A673 (cell line): Measurements from ENCODE around the gene ARMH2. TPM values are rescaled to one million over a fixed set of nuclear protein-coding genes. Genes with fewer than 3 reads are reported as not detected.
"Not testable (repeated sequence)": the region's sequence is repeated elsewhere in the genome, so short reads cannot be mapped to it uniquely, and the experiment has no call there.

Experiments used
- BruUV-seq: library from RNA; stranded (reverse); fragments of 400-500 nt; replicated peaks from 2 replicates; lab custom pipeline; 2021; lab: Mats Ljungman, UMichigan
- CTCF ChIA-PET: fragments of 300-600 bp; sonication (Branson Sonifier 250); formaldehyde crosslinking; loops from one replicate; lab custom pipeline; 2022; ENCODE audit warnings: antibody characterized with exemption; lab: Charles Lee
- POLR2A ChIA-PET: fragments of 300-600 bp; sonication (Branson Sonifier 250); formaldehyde crosslinking; loops from one replicate; lab custom pipeline; 2022; ENCODE audit warnings: antibody characterized with exemption; ENCODE audit not compliant: low non-redundant PET; lab: Charles Lee
- DNase-seq: peaks from one replicate; pipeline ENCODE4 v3.0.0-alpha.2; 2015; ENCODE audit warnings: low spot score
- H3K27ac ChIP-seq: fragments of 200-600 bp; sonication (generic); 2 replicates; pipeline ENCODE4 v1.5.1; 2016; ENCODE audit warnings: mixed run types, low read depth, mild to moderate bottlenecking, mixed read lengths, antibody characterized with exemption, low read length; ENCODE audit not compliant: poor library complexity, severe bottlenecking
- H3K27me3 ChIP-seq: fragments of 200-600 bp; sonication (generic); replicated peaks from 2 replicates; pipeline ENCODE4 v1.6.1; 2017; ENCODE audit warnings: mixed run types, low read depth, mild to moderate bottlenecking, mixed read lengths, antibody characterized with exemption, low read length; ENCODE audit not compliant: insufficient read depth, poor library complexity
- H3K36me3 ChIP-seq: fragments of 200-600 bp; sonication (generic); 2 replicates; pipeline ENCODE4 v1.6.1; 2016; ENCODE audit warnings: mixed run types, mild to moderate bottlenecking, mixed read lengths, antibody characterized with exemption, low read length; ENCODE audit not compliant: insufficient read depth, poor library complexity, severe bottlenecking
- H3K4me1 ChIP-seq: fragments of 200-600 bp; sonication (generic); 2 replicates; pipeline ENCODE4 v1.6.1; 2017; ENCODE audit warnings: mixed run types, mild to moderate bottlenecking, mixed read lengths, antibody characterized with exemption, low read length; ENCODE audit not compliant: insufficient read depth, poor library complexity, severe bottlenecking
- H3K4me3 ChIP-seq: fragments of 200-600 bp; sonication (generic); 2 replicates; pipeline ENCODE4 v1.5.1; 2016; ENCODE audit warnings: low read depth, mixed run types, mild to moderate bottlenecking, mixed read lengths, low read length; ENCODE audit not compliant: poor library complexity, severe bottlenecking
- H3K9me3 ChIP-seq: fragments of 200-600 bp; sonication (generic); 2 replicates; pipeline ENCODE4 v1.6.1; 2016; ENCODE audit warnings: mixed run types, low read depth, mild to moderate bottlenecking, mixed read lengths, antibody characterized with exemption, low read length; ENCODE audit not compliant: poor library complexity, severe bottlenecking
- EZH2 ChIP-seq: fragments of 200-600 bp; sonication (generic); IDR thresholded peaks from 2 replicates; pipeline ENCODE4 v1.6.1; 2017; ENCODE audit warnings: borderline replicate concordance, low read depth, mild to moderate bottlenecking, mixed read lengths, antibody characterized with exemption, low read length; ENCODE audit not compliant: poor library complexity, severe bottlenecking
- intact Hi-C: fragments of 100-400 bp; cut with micrococcal nuclease; formaldehyde crosslinking; loops from one replicate; pipeline ENCODE4 v1.10.0; 2022; ENCODE audit not compliant: unreplicated experiment
- total RNA-seq: library from RNA; stranded (reverse); gene quantifications from 2 replicates; pipeline ENCODE4 v1.2.3, GENCODE V29; 2021
- TF ChIP-seq, protein P1 (sequence below): fragments of 300-800, 200-600 bp; sonication (generic); conservative IDR thresholded peaks from 2 replicates; pipeline ENCODE4 v1.5.1; 2017; ENCODE audit warnings: low read depth, mild to moderate bottlenecking, antibody characterized with exemption, low read length, moderate library complexity, mixed read lengths

The ARMH2 gene
- total RNA-seq, 1 experiment from 2014 or later, result not detected

DNA sequence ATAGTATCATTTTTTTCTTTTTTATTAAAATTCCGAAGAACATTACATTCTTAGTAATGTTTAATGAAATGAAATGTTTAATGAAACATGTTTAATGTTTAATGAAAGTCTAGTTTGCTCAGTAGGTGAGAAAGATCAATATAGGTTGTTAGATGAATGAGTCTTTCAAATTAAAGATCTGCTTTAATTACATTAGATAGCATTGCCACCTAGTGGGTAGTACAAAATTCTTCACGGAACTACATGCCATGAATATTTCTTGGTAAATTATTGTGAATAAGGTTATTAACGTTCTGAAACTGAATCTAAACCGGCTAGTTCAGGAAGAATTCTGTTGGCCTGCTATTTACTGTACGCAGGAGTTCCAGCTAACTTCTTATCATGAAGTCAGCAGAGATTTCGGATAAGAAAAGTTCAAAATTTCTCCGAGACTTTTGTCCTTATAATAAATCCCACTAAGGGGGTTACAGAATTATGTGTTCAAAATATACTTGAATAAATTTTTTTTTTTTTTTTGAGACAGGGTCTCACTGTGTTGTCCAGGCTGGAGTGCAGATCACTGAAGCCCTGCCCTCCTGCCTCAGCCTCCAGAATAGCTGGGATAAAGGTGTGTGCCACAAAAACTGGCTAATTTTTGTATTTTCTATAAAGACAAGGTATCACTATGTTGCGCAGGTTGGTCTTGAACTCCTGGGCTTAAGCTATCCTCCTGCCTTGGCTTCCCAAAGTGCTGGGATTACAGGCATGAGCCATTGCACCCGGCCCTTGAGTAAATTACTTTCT, 31.8 kb downstream of the ARMH2 start:
- Histone ChIP-seq H3K4me3 (no peak overlapping the region), H3K36me3 (no peaks in the 10 kb centered on the region), H3K27me3 (no peaks in the 10 kb centered on the region), H3K4me1 (no peaks in the 10 kb centered on the region), H3K27ac (no peak overlapping the region), H3K9me3 (no peaks in the 10 kb centered on the region)
- CTCF ChIA-PET, result interaction anchor here (1.0 kb wide), 1 partner anchor 186 kb away, joined by 3 read pairs; no protein-coding TSS in a partner anchor
- intact Hi-C loops, result loop anchor here (2.0 kb wide), 2 partner anchors 186 to 242 kb away; no protein-coding TSS in a partner anchor
- peak; percentile 42 for DNase-seq
- TF ChIP-seq, protein P1, sequence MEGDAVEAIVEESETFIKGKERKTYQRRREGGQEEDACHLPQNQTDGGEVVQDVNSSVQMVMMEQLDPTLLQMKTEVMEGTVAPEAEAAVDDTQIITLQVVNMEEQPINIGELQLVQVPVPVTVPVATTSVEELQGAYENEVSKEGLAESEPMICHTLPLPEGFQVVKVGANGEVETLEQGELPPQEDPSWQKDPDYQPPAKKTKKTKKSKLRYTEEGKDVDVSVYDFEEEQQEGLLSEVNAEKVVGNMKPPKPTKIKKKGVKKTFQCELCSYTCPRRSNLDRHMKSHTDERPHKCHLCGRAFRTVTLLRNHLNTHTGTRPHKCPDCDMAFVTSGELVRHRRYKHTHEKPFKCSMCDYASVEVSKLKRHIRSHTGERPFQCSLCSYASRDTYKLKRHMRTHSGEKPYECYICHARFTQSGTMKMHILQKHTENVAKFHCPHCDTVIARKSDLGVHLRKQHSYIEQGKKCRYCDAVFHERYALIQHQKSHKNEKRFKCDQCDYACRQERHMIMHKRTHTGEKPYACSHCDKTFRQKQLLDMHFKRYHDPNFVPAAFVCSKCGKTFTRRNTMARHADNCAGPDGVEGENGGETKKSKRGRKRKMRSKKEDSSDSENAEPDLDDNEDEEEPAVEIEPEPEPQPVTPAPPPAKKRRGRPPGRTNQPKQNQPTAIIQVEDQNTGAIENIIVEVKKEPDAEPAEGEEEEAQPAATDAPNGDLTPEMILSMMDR, result peak; percentile 60
- no peak for TF ChIP-seq EZH2
- POLR2A ChIA-PET, result no interaction called here
- BruUV-seq, result no TSS peak

DNA sequence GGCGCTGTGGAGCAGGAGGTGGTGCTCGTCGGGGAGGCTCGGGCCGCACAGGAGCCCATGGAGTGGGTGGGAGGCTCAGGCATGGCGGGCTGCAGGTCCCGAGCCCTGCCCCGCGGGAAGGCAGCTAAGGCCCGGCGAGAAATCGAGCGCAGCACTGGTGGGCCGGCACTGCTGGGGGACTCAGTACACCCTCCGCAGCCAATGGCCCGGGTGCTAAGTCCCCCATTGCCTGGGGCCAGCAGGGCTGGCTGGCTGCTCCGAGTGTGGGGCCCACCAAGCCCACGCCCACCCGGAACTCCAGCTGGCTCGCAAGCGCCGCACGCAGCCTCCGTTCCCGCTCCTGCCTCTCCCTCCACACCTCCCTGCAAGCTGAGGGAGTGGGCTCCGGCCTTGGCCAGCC, 32.7 kb downstream of the ARMH2 start:
- H3K9me3 ChIP-seq, H3K27ac ChIP-seq, H3K27me3 ChIP-seq, H3K4me1 ChIP-seq, H3K36me3 ChIP-seq, BruUV-seq, POLR2A ChIA-PET, H3K4me3 ChIP-seq, DNase-seq: not testable (repeated sequence)
- intact Hi-C loops, result loop anchor here (2.0 kb wide), 2 partner anchors 185 to 241 kb away; no protein-coding TSS in a partner anchor
- CTCF ChIA-PET, result interaction anchor here (1.0 kb wide), 1 partner anchor 185 kb away, joined by 3 read pairs; no protein-coding TSS in a partner anchor

DNA sequence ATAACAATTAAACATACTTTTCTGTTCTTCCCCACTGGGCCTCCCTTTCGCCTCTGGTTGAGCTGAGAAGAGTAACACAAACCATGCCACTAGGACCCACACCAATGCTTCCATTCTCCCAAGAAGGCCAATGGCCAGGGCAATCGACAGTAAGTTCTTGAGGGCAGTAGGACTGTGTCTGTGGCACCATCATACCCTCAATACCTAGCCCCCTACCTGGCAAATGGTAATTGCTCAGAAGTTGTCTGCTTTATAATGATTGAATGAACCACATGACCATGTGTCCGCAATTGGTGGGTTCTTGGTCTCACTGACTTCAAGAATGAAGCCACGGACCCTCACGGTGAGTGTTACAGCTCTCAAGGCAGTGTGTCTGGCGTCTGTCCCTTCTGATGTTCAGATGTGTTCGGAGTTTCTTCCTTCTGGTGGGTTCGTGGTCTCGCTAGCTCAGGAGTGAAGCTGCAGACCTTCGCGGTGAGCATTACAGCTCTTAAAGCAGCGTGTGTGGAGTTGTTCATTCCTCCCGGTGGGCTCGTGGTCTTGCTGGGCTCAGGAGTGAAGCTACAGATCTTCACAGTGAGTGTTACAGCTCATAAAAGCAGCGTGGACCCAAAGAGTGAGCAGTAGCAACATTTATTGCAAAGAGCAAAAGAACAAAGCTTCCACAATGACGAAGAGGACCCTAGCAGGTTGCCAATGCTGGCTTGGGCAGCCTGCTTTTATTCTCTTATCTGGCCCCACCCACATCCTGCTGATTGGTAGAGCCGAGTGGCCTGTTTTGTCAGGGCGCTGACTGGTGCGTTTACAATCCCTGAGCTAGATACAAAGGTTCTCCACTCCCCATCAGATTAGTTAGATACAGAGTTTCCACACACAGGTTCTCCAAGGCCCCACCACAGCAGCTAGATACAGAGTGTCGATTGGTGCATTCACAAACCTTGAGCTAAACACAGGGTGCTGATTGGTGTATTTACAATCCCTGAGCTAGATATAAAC, 33.6 kb downstream of the ARMH2 start:
- H3K36me3 ChIP-seq, H3K9me3 ChIP-seq, H3K4me3 ChIP-seq, CTCF ChIA-PET, H3K27me3 ChIP-seq, intact Hi-C loops, H3K4me1 ChIP-seq, H3K27ac ChIP-seq, POLR2A ChIA-PET, DNase-seq: not testable (repeated sequence)
- TSS peak; percentile 95 for BruUV-seq

DNA sequence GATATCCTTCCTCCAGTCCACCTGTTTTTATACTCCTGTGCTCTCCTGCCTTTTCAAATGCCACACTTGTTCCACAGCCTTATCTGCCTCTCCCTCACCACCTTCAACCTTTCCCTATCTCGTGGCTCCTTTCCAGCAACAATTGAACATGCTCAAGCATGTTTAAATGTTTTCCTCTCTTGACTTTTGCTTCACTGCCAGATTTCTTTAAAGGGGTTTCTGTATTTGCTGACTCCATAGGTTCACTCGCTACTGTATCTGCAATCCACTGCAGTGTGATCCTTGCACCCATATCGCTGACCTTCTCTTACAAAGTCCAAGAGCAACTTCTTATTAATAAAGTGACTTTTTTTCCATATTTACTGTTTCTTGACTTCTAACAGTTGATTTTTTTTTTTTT, 35.1 kb downstream of the ARMH2 start:
- intact Hi-C loops, result no loop called here
- Histone ChIP-seq H3K36me3 (no peaks in the 10 kb centered on the region), H3K4me3 (no peak overlapping the region), H3K4me1 (no peaks in the 10 kb centered on the region), H3K9me3 (no peaks in the 10 kb centered on the region), H3K27ac (no peak overlapping the region), H3K27me3 (no peaks in the 10 kb centered on the region)
- BruUV-seq, result no TSS peak
- TF ChIP-seq, protein P1, result no peak
- TF ChIP-seq EZH2, result no peak
- POLR2A ChIA-PET, result no interaction called here
- CTCF ChIA-PET, result no interaction called here
- no peak for DNase-seq
